NCI-H748 (cell line): ENCODE measurements around the gene EFNB2.

Experiments used
- DNase-seq: peaks from one replicate; lab custom pipeline; 2025; ENCODE audit not compliant: unreplicated experiment; lab: John Stamatoyannopoulos, UW

The EFNB2 gene, protein sequence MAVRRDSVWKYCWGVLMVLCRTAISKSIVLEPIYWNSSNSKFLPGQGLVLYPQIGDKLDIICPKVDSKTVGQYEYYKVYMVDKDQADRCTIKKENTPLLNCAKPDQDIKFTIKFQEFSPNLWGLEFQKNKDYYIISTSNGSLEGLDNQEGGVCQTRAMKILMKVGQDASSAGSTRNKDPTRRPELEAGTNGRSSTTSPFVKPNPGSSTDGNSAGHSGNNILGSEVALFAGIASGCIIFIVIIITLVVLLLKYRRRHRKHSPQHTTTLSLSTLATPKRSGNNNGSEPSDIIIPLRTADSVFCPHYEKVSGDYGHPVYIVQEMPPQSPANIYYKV

DNA sequence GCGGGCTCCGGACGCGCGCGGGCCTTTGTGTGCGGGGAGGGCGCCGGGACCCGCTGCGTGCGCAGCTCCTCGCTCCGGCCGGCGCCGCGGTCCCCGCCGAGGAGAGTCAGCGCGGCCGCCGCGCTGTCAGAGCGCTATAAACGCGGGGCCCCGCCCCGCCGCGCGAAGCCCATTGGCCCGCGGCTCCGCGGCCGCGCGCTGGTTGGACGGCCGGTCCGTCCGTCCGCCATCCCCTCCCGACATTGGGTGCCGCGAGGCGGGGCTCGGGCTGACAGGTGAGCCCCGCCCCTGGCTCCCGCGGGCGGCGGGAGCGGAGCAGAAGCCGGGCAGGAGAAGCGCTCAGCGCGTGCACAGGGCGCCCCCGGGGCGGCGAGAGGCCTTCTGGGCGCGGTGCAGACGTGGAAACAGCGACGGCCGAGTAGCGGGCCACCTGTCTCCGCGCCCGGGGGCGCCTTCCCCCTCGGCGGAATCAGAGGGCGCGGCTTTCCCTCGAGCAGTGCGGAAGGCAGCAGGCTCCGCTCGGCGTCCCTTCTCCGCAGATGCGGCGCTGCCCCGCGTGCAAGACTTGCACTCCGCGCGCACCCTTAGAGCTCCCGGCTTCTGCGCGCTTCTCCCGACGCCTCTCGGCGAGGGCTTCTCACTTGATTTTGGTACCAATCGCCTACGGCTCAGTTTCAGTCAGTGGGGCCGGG lies at the start of gene EFNB2:
Gene EFNB2, minus strand, starts transcription at position 111 of the 692 bp plus-strand sequence. CDS start 698 bp downstream, outside the sequence.
- peak; percentile 96 for DNase-seq

DNA sequence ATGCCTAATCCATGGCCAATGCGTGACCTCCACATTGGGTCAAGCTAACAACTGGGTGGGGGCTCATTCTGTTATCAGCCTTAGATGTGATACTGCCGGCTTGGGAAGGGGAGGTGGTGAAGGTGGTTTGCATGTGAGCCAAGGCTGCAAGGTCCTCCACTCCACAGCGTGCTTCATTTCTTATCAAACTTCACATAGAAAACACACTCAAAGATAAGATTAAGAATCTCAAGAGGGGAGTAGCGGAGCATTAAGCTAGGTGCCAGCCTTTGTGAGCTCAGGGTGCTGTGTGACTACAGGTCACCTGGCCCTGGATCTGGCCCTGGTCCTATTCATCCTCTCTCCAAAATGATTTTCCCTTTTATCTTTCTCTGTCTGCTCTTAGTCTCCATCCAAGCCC lies 45.8 kb upstream of the EFNB2 start:
- no peak for DNase-seq

DNA sequence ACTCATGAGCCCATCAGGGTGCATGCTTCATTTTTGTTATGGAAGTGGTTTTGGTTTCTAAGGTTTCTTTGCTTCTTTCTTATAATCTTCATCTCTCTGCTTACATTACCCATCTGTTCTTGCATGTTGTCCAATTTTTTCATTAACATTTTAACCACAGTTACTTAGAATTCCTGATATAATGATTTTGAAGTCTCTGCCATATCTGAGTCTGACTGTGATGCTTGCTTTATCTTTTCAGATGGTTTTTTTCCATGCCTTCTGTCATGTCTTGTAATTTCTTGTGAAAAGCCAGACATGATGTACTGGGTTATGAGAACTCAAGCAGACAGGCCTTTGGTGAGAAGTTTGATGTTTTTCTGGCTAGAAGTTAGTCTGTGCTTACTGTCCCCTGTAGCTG lies 40.4 kb upstream of the EFNB2 start:
- DNase-seq = no peak

DNA sequence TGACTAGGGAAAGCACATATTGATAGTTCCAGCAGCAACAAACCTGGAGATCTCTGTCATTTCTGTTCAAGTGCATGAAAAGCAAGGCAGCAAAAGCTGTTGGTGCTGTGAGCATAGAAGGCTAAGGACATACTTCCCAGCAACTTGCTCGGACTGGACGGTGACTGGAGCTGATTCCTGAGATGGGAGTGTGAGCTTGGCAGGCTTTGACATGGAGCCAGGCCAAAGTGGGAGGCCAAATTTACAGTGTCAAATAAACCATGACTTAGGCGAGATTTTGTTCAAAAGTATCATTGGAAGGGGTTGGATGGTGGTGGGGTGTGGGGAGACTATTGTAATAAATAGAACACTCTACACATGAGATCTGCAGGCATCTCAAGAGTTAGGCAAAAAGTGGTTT lies 38.4 kb upstream of the EFNB2 start:
- no peak for DNase-seq

DNA sequence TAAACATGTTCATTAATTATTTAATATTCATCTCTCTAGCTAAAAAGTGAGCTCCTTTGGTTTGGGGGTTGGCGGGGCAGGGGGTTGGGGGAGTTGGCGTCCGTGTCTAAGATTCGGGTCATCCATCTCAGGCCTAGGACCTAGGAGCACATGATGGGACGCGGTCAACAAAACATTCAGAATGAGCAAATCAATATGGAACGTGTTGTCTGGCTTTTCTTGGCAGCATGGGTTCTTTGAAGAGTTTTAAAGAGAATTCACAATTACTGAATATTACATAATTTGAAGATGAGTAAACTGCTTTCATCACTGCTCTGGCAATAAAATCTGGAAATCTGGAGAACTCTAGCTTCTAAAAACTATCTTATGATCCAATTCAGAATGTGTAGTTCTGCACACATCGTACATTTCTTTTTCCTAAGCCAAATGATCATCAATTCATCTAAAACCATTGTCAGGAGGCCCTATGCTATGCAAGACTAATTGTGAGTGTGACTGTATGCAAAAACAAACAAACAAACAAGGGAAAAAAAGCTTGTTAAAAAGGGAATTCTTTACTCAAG lies 37.9 kb upstream of the EFNB2 start:
- no peak for DNase-seq

DNA sequence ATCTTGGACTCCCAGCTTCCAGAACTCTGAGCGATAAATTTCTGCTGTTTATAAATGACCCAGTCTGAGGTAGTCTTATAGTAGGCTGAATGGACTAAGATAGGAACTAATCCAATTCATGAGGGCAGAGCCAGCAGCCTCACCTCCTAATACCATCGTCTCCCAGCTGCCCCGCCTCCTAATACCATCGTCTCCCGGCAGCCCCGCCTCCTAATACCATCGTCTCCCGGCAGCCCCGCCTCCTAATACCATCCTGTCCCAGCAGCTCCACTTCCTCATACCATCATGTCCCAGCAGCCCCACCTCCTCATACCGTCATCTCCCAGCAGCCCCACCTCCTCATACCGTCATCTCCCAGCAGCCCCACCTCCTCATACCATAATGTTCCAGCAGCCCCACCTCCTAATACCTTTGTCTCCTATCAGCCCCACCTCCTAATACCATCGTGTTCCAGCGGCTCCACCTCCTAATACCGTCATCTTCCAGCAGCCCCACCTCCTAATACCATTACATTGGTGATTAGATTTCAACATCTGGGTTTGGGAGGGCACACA lies 34.9 kb upstream of the EFNB2 start:
- peak; percentile 86 for DNase-seq

DNA sequence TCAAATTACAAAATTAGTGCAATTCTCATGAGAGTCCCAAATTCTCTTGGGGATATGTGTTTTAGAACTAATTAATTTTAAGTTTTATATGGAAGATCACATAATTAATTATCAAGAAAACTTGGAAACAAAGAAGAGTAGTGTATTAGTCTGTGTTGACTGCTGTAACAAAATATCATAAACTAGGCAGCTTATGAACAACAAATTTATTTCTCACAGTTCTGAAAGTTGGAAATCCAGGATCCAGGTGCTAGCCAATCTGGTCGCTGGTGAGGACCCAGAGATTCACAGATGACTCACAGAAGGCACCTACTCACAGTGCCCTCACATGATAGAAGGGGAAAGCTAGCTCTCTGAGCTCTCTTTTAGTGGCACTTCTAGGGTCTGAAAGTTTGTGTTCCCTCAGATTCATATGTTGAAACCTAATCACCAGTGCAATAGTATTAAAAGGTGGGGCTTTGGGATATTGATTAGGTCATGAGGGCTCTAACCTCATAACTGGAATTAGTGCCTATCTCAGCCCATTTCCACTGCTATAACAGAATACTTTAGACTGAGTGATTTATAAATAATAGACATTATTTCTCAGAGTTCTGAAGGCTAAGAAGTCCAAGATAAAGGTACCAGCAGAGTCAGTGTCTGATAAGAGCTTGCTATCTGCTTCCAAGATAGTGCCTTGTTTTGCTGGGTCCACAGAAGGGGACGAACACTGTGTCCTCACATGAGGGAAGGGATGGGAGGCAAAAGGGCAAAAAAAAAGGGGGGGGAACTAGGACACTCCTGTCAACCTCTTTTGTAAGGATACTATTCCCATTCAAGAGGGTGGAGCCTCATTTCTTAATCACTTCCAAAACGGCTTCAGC lies 34.0 kb upstream of the EFNB2 start:
- no peak for DNase-seq

DNA sequence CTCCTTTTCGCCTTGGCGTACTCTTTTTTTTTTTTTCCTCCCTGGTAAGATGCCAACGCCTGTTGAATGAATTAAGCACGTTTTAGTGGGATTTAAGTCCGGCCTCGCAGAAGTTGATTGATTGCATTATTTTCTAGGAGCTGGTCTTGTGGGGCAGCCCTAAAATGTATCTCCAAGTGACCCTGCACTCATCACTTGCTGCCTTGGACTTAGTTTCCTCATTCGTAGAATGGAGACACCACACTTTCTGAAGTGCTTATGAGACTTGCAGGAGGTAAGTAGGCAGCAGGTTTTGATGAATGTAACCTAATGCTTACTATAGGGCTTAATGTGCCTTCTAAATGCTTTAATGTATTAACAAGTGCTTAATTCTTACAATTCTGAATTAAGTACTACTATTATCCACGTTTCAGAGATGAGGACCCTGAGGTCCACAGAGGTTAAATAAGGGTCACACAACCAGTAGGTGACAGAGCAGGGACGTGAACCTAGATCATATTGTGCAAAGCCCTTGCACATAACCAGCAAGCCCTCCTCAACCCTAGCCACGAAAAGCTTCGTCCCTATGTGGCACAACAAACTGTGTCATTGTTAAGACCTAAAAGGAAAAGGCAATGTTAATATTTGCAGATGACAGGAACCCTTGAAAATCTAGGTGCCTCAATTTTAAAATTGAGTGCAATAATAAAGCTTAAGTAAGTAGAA lies 33.0 kb upstream of the EFNB2 start:
- DNase-seq = no peak

DNA sequence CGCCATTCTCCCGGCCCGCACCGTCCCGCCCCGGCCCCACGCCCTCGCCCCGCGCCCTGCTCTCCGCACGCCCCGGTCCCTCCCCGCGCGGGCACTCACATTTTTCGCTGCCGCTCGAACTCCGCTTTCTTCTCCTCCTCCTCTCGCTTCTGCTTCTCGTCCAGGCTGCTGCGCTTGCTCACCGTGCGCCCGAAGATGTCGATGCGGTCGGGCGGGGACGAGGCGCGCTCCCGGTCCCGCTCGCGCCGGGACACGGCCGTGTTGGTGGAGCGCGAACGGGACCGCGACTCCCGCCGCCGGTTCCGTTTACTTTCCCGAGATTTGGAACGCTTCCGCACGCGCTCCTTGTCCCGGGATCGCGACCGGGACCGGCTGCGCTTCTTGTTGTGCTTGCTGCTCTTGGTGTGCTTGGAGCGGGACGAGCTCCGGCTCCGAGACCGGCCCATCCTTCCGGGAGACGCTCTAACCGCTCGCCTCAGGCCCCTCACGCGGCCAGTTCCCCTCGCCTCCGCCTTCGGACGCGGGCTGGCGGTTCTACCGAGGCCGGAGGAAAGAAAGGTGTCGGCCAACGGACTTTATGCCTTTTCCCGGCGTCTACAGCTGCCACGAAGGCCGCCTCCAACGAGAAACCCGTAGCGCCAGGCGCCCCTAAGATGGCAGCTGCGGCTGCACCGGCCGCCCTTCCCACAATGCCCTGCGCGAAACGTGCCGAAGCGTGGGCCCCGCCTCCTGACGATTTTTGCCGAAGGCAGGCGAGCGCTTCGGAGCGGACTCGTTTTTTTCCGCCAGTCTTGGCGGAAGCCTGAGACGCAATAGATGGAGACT lies 32.2 kb upstream of the EFNB2 start, which contains the start of gene ARGLU1:
Gene ARGLU1, minus strand, starts transcription at position 664 of the 825 bp plus-strand sequence. Its CDS starts 218 bp downstream, at position 446.
- peak; percentile 92 for DNase-seq

DNA sequence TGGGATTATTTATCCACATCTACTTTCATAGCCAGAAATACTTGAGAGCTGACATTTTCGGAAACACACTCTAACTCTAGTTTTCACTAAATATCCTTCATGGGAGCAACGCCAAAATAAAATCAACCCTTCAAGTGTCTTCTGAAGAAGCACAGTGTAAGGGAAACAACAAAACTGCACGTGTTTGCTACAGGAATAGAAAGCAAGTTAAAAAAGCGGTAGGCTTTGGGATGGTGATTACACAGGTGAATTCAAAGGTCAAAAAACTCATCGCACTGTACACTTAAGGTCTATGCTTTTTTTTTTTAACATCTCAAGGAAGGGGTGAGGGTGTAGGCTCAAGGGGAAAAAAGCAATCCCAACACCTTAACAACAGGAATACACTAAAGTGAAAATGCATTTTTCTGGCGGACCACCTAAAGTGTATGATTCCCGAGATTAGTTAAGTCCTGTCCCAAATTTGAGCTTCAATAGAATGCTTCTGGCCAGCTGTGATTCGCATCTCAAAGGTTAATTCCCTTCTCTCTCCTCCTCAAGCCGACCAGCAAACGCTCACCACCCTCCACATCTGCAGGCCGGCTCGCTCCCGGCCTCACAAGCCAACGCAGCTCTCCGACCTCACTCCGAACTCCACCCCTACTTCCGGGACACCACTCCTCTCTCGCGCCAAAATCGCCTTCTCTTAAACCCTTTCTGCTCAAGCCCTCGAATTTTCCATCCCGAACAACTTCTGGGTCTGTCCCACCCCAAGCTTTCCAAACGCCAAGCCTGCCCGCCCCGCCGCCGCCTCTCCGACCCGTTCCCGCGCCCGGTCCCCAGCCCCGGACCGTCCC lies 31.4 kb upstream of the EFNB2 start:
- peak; percentile 67 for DNase-seq

DNA sequence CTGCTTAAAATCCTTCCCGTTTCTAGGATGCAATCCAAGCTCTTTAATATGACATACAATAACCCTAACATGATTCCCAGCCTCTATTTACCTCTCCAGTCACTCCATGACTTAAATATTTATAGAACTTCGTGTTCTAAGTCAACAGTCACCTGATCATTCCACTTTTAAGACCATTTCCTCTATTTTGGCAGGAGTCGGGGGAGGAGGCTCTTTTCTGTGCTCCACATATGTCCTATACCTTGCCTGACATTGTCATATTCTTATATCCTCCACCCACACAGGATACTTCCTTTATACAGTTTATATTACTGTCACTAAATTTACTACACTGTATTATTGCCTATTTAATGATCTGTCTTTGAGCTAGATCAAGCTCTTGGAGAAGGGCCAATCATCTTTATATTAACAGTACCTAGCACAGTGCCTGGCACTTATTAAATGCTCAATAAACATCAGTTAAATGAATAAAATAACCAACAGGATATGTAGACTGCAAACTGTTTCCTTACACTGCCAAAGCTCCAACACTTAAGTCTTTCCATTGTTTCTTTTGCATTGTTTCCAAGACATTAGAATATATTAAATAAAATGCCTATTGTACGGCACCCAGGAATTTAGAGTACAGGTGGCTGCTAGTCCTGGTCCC lies 29.8 kb upstream of the EFNB2 start:
- DNase-seq = no peak

DNA sequence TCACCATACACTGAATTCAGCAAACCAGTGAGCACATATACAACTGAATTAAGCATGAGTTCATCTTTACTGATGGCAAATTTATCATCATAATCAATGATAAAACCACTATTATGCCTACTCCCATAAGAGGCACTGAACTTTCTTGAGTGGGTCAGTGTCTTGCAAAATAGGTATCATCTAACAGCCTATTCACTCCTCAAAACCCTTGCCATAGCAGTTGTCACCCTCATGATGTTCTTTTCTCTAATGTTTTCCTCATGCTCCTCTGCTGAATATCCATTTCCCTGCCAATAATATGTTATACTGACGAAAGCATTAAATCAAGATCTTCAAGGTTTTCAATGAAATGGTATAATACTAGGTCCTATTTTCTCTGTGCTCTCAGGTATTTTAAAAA lies 26.8 kb upstream of the EFNB2 start:
- DNase-seq = no peak

DNA sequence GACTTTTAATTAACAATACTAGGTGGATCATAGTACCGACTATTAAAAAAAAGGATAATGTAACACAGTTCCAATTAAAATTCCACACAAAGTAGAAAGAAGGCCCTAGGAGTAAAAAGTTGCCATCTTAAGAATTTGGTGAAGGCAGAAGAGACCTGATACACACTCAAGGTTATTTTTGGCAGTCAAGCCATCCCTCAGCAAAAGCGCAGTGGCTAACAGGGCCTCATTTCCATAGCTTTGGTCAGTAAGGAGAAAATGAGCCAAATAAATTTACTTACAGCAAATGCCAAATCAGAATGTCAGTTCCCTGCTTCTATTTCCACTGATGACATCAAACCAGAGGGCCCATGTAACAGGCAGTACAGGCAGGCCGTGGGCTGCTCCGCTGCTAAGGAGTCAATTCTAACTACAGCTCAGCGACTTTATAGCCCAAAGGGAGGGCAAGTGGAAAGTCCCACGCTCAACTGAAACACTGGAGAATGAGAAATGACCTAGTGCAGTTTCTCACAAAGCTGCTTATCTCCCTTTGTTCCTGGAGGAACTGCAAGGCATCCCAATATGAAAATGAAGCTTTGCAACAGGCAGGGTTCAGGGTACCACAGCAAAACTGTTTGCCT lies 26.2 kb upstream of the EFNB2 start:
- no peak for DNase-seq

DNA sequence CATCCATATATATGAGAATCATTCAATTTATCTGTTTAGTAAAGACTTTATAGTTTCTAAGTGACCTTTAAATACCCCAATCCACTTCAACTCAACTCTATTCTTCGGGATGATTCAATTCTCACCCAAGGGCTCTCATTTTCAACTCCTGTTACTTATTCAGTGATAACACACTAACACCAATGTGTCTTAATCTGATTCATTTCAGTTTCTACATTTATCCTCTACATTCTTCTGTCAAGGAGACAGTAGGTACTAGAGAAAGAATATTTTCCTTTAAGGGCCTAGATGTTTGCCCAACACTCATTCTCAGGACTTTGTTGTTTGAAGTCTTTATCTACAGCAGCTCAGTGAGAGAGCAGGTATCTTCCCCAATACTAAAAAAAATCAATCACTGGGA lies 25.4 kb upstream of the EFNB2 start:
- DNase-seq = no peak

DNA sequence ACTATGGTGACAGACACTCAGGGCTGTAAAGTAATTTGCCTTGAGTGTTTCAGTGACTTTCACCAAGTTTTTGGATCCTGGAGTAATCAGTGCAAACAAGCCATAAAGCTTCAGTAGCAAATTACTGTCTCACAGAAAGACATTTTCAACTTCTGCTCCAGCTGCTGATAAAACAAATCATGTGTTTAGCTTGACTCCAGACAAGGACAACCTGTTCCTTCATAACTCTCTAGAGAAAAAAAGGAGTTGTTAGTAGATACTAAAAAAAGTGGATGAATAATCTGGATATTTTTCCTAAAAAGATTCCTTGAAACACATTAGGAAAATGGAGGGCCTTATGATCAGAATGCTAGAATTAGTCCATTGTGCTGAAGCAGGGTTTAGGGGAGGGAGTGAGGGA lies 23.1 kb upstream of the EFNB2 start:
- no peak for DNase-seq

DNA sequence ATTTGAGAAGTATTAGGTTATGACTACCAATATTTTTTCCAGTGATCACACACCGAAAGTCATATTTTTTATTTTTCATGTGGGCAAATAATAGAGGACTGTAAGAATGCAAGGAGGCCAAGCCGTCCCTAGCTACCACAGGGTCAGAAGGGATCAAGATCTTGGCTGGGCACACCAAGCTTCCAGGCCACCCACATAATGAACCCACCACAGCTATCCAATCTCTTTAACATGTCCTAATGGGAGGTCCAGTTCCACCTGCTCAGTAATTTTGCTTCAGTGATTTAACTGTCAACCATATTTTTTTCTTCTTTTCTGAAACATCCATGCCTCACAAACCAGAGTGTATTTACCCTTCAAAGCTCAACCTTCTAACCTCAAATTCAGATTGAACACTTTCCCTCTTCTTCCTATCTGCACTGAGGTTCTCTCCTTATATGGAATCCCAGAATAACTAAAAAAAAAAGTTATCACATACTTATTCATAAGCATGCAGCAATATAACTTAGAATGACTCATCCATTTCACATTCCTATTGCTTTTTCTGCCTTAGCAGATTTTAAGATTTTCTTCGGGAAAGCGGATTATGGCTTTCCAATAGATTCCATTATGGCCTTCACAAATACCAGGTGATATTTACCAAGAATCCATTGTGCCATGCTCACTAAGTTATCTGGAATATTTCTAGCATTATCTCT lies 20.3 kb upstream of the EFNB2 start:
- no peak for DNase-seq

DNA sequence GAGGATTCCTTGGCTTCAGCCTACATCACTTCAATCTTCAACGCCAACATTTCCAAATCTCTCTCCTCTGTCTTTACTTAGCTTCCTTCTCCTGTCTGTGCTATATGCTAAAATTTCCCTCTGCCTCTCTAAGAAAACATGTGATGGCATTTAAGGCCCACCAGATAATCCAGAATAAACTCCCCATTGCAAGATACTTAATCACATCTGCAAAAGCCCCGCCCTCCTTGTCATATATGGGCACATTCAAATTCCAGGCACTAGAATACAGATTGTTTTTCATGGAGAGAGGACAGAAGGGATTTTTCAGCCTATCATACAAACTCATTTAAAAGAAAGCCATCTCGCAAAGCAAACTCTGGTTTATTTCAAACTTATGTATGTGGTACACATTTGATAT lies 16.3 kb upstream of the EFNB2 start:
- no peak for DNase-seq
